Measurements from ENCODE around the gene CORO7.

- TF ChIP-seq CTCF (IDR thresholded peaks at IDR 0.05; ENCODE audit: poor library complexity, severe bottlenecking): no peak
- TF ChIP-seq EP300 (conservative IDR thresholded peaks at IDR 0.05; ENCODE audit: poor library complexity, severe bottlenecking): no peak
- TF ChIP-seq EZH2 (IDR thresholded peaks at IDR 0.05; ENCODE audit: borderline replicate concordance, insufficient read depth, low read length, poor library complexity, severe bottlenecking): no peak
Observed at GRCh38 chr16:4338712-4339299, 77.6 kb downstream of the CORO7 start.

Measured in neural cell (in vitro differentiated cells).